ENCODE results near the gene MAL. TPM values are rescaled to one million over a fixed set of nuclear protein-coding genes. Genes with fewer than 3 reads are reported as not detected.

MAL gene
- total RNA-seq, 1 donor from 2014 or later = 5.5 TPM

Other genes starting within 250 kb of the MAL start
- gene TEKT4, start 154.3 kb upstream of the MAL start, total RNA-seq = not detected
- gene MRPS5, start 96.1 kb downstream of the MAL start, total RNA-seq = 77.0 TPM
- gene ZNF514, start 134.1 kb downstream of the MAL start, total RNA-seq = 14.7 TPM
- gene ZNF2, start 140.1 kb downstream of the MAL start, total RNA-seq = 5.0 TPM
- gene ZNF892, start 181.8 kb downstream of the MAL start, total RNA-seq = 2.9 TPM
- gene PROM2, start 248.7 kb downstream of the MAL start, total RNA-seq = 0.54 TPM

All from Right ventricle myocardium superior (tissue), 1 donor.